Right lobe of liver (tissue), 4 donors: ENCODE results near the gene CLDN20.

Experiments used
- CTCF ChIP-seq, 4 donors: fragments of 200-600 bp in 3 of 4; fragments of 450-650 bp in 1 of 4; IDR thresholded peaks; one replicate each; pipeline versions ENCODE4 v1.5.1 to v1.8.0; 2016 to 2022; ENCODE audit warnings: antibody characterized with exemption in 4 of 4, mild to moderate bottlenecking in 2 of 4
- POLR2A ChIP-seq: fragments of 450-650 bp; IDR thresholded peaks from one replicate; pipeline ENCODE4 v1.6.1; 2017; ENCODE audit warnings: antibody characterized with exemption, mild to moderate bottlenecking
- donor health status: DM: no; HTN: no; CAD: no.
- donor health status: DM: no; HTN: no; CAD: no.
- donor health status: DM: no; HTN: yes; CAD: no.

DNA sequence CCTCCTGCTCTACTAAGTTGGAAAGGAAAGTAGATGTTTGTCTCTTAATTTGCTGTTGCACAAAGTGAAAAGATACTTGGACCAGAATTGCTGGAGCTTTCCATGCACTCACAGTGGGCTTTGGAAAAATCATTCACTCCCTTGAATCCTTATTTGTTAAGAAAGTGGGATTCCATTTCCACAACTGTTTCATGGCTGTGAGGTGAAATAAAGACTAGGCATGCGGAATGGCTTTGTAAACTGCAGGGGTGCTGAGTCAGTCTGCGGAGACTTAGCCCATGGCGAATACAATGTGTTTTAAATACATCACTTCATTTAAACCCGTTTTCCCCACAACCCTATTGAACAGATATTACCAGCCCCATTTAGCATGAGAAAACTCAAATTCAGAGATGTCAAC is 36.8 kb upstream of the CLDN20 start:
- no peak for TF ChIP-seq CTCF (IDR thresholded peaks at IDR 0.05)
- no peak for TF ChIP-seq POLR2A
